ENCODE results near the gene EFCAB9. TPM values are rescaled to one million over a fixed set of nuclear protein-coding genes. Genes with fewer than 3 reads are reported as not detected.

EFCAB9 gene
- total and polyA plus RNA-seq, 2 of the 13 experiments (the other 11 are each of a cell fraction or from before 2014, with no cell fraction given) = not detected

- TF ChIP-seq FUBP1 (CRISPR knock-in tag; IDR thresholded peaks at IDR 0.05; ENCODE audit: borderline replicate concordance) (no peak), SRSF1 (optimal IDR thresholded peaks at IDR 0.05; ENCODE audit: low read depth, low read length) (no peak)
Measured at GRCh38 chr5:172167895-172168294, 26.1 kb upstream of the EFCAB9 start (continued).

DNA sequence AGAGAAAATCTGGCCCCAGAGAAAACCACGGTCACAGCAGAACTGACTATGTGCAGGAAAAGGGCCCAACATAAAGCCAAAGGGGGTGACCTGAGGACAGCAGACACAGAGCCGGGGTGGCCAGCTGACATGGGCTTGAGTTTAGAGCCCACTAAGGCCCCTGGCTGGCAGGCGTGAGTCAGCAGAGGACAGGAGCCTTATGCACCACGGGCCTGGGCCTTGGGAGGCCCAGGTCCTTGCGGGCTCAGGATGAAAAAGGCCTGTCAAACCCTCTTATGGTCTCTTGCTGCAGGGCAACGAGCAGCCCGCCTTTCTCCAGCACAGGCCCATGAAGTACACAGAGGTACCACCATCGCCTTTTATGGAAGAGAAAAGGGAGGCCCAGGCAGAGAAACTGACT is 25.7 kb upstream of the EFCAB9 start:
- H2AFZ ChIP-seq (ENCODE audit: low read length) = no peak overlapping the region
- no peak for TF ChIP-seq HIVEP1 (CRISPR knock-in tag; IDR thresholded peaks at IDR 0.05)
- no peak for TF ChIP-seq KDM5A (IDR thresholded peaks at IDR 0.05; ENCODE audit: borderline replicate concordance, low read length)
- no peaks in the 10 kb centered on the region for H3K36me3 ChIP-seq (replicated peaks in 1 of 2; ENCODE audit: control insufficient read depth in 1 of 2, insufficient read depth in 2 of 2, low read length in 2 of 2)
- no peak overlapping the region for H3K27ac ChIP-seq (ENCODE audit: extremely low read length, insufficient read depth, low read length)
- CTCF ChIA-PET (ENCODE audit: low intra/inter-chr PET ratio, low total read pairs) = no interaction called here
- DNase-seq (ENCODE audit: low spot score) (no peak), ATAC-seq (no peak), FAIRE-seq (no peak)
- no peak overlapping the region for H3K4me3 ChIP-seq (replicated peaks in 1 of 3; ENCODE audit: insufficient read depth in 1 of 3, low read depth in 2 of 3, low read length in 3 of 3)
- H4K20me1 ChIP-seq (ENCODE audit: insufficient read depth, low read length) = no peaks in the 10 kb centered on the region
- no peak overlapping the region for H3K4me2 ChIP-seq (ENCODE audit: low read depth, low read length)
- no peaks in the 10 kb centered on the region for H3K9me3 ChIP-seq (ENCODE audit: low read length)
- intact Hi-C loops (cut with micrococcal nuclease; ENCODE audit: unreplicated experiment) (no loop called here), in situ Hi-C loops (cut with HindIII; ENCODE audit: extremely low pct_ligation_motif_present, low pct_unique_long_range_greater_than_20kb) (no loop called here)
- 71% methylated on average over 2 of the region's 8 CpGs for WGBS (ENCODE audit: low lambda C conversion rate)
- no TSS peak for BruUV-seq (replicated peaks)
- no peaks in the 10 kb centered on the region for H3K79me2 ChIP-seq (ENCODE audit: insufficient read depth, low read length)
- no peaks in the 10 kb centered on the region for H3K27me3 ChIP-seq (ENCODE audit: control insufficient read depth in 1 of 2, insufficient read depth in 2 of 2, low read length in 2 of 2)
- peaks cover 35% of the 10 kb centered on the region for H3K4me1 ChIP-seq (ENCODE audit: insufficient read depth, low read length)
- POLR2A ChIA-PET = interaction anchor here (0.8 kb wide), 1 partner anchor 20 kb away, joined by 4 read pairs; the partner anchor contains the start of gene STK10
- H3K9ac ChIP-seq (ENCODE audit: insufficient read depth, low read depth, low read length) = no peak overlapping the region

GRCh38 chr5:172169216-172169615 is 24.8 kb upstream of the EFCAB9 start:
- H3K9me3 ChIP-seq (ENCODE audit: low read length) = no peaks in the 10 kb centered on the region
- POLR2A ChIA-PET = interaction anchor here (0.8 kb wide), 1 partner anchor 19 kb away, joined by 4 read pairs; the partner anchor contains the start of gene STK10
- ATAC-seq (no peak), DNase-seq (ENCODE audit: low spot score) (no peak), FAIRE-seq (no peak)
- intact Hi-C loops (cut with micrococcal nuclease; ENCODE audit: unreplicated experiment) = no loop called here
- peaks cover 34% of the 10 kb centered on the region for H3K4me1 ChIP-seq (ENCODE audit: insufficient read depth, low read length)
- H3K79me2 ChIP-seq (ENCODE audit: insufficient read depth, low read length) = no peaks in the 10 kb centered on the region
- H2AFZ ChIP-seq (ENCODE audit: low read length) = no peak overlapping the region
- H3K36me3 ChIP-seq (replicated peaks in 1 of 2; ENCODE audit: control insufficient read depth in 1 of 2, insufficient read depth in 2 of 2, low read length in 2 of 2) = no peaks in the 10 kb centered on the region
- H3K27ac ChIP-seq (ENCODE audit: extremely low read length, insufficient read depth, low read length) = no peak overlapping the region
- H3K4me2 ChIP-seq (ENCODE audit: low read depth, low read length) = no peak overlapping the region
- no peak overlapping the region for H3K9ac ChIP-seq (ENCODE audit: insufficient read depth, low read depth, low read length)
- WGBS (ENCODE audit: low lambda C conversion rate) = 97% methylated on average over 2 of the region's 2 CpGs
- TF ChIP-seq ZNF766 (CRISPR knock-in tag; IDR thresholded peaks at IDR 0.05; ENCODE audit: borderline replicate concordance) (no peak), ZNF367 (CRISPR knock-in tag; IDR thresholded peaks at IDR 0.05; ENCODE audit: borderline replicate concordance) (no peak), PTBP1 (IDR thresholded peaks at IDR 0.05; ENCODE audit: low read depth, low read length, poor library complexity, severe bottlenecking) (no peak), ZNF713 (CRISPR knock-in tag; IDR thresholded peaks at IDR 0.05) (no peak), STAT5B (CRISPR knock-in tag; IDR thresholded peaks at IDR 0.05) (no peak), PHF20 (CRISPR knock-in tag; IDR thresholded peaks at IDR 0.05) (no peak), RFX1 (IDR thresholded peaks at IDR 0.05) (no peak), BRCA1 (CRISPR knock-in tag; IDR thresholded peaks at IDR 0.05) (no peak)
- H3K4me3 ChIP-seq (replicated peaks in 1 of 3; ENCODE audit: insufficient read depth in 1 of 3, low read depth in 2 of 3, low read length in 3 of 3) = no peak overlapping the region
- H4K20me1 ChIP-seq (ENCODE audit: insufficient read depth, low read length) = no peaks in the 10 kb centered on the region
- CTCF ChIA-PET (ENCODE audit: low intra/inter-chr PET ratio, low total read pairs) = no interaction called here
- H3K27me3 ChIP-seq (ENCODE audit: control insufficient read depth in 1 of 2, insufficient read depth in 2 of 2, low read length in 2 of 2) = no peaks in the 10 kb centered on the region
- no TSS peak for BruUV-seq (replicated peaks)
- in situ Hi-C loops (cut with HindIII; ENCODE audit: extremely low pct_ligation_motif_present, low pct_unique_long_range_greater_than_20kb) = no loop called here
